Adrenal gland (tissue), 5 donors: ENCODE measurements around the gene DAPL1.

Source experiments
- POLR2A ChIP-seq, 2 donors: fragments of 450-650 bp; IDR thresholded peaks; one replicate each; pipeline ENCODE4 v1.6.1; 2017; ENCODE audit warnings: antibody characterized with exemption in 2 of 2, mild to moderate bottlenecking in 2 of 2, moderate library complexity in 1 of 2
- TF ChIP-seq, protein P1 (sequence below), 6 experiments: fragments of 450-650 bp in 4 of 6; fragments of 200-600 bp in 2 of 6; sonication (generic) in 1 of 6; IDR thresholded peaks; 1 replicate in 5 of 6; 2 replicates in 1 of 6; pipeline versions ENCODE4 v1.5.1 to v1.8.0; 2016 to 2021; ENCODE audit warnings: antibody characterized with exemption in 6 of 6, mild to moderate bottlenecking in 2 of 6, moderate library complexity in 1 of 6
- donor health status: DM: no; HTN: no; CAD: no.

DNA sequence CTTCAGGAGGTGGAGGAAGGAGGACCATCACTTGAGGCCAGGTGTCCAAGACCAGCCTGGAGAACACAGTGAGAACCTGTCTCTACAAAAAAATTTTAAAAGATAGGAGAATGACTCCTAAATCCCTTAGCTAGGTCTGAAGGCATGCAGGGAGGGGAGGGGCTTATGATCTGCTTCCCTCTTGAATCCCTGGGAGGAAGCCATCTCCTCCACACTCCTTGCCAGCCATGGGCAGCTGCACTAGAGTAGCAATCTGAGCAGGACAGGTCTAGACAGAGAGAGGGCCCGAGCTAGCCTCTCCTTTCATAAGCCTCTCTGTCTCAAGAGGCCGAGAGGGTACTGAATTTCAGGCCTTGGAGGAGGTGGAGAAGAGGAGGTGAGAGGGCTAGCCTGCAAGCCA is 42.5 kb downstream of the DAPL1 start:
- TF ChIP-seq, protein P1, sequence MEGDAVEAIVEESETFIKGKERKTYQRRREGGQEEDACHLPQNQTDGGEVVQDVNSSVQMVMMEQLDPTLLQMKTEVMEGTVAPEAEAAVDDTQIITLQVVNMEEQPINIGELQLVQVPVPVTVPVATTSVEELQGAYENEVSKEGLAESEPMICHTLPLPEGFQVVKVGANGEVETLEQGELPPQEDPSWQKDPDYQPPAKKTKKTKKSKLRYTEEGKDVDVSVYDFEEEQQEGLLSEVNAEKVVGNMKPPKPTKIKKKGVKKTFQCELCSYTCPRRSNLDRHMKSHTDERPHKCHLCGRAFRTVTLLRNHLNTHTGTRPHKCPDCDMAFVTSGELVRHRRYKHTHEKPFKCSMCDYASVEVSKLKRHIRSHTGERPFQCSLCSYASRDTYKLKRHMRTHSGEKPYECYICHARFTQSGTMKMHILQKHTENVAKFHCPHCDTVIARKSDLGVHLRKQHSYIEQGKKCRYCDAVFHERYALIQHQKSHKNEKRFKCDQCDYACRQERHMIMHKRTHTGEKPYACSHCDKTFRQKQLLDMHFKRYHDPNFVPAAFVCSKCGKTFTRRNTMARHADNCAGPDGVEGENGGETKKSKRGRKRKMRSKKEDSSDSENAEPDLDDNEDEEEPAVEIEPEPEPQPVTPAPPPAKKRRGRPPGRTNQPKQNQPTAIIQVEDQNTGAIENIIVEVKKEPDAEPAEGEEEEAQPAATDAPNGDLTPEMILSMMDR (IDR thresholded peaks at IDR 0.05), result no peak
- no peak for TF ChIP-seq POLR2A (IDR thresholded peaks at IDR 0.05)
